ENCODE measurements around the gene ABCC8. TPM values are rescaled to one million over a fixed set of nuclear protein-coding genes. Genes with fewer than 3 reads are reported as not detected.

The ABCC8 gene
- total RNA-seq, 1 experiment from 2014 or later, result 7.3 TPM

DNA sequence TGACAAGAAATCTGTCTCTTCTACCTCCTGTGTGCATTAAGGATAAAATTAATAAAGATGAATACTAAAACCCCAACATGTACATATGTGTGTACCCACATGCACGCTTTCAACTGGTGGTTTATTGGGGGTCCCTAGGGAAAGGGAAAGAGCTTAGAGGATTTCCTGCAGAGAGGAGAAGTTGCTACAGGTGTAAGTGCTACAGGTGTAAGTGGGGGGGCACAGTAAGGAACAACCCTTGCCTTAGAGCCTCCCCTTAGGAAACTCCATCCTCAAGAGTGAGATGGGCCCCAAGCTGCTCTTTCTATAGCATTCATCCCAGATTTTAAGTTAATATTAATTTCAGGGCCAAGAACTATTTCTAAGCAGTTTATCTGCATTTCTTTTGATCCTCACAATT is 11.9 kb upstream of the ABCC8 start (continued):
- TF ChIP-seq ZSCAN18 (CRISPR knock-in tag; IDR thresholded peaks at IDR 0.05) (no peak), ATF2 (CRISPR knock-in tag; IDR thresholded peaks at IDR 0.05; ENCODE audit: borderline replicate concordance, low read depth) (no peak), NFE2L1 (CRISPR knock-in tag; IDR thresholded peaks at IDR 0.05) (no peak), GABPB1 (CRISPR knock-in tag; IDR thresholded peaks at IDR 0.05) (no peak)

DNA sequence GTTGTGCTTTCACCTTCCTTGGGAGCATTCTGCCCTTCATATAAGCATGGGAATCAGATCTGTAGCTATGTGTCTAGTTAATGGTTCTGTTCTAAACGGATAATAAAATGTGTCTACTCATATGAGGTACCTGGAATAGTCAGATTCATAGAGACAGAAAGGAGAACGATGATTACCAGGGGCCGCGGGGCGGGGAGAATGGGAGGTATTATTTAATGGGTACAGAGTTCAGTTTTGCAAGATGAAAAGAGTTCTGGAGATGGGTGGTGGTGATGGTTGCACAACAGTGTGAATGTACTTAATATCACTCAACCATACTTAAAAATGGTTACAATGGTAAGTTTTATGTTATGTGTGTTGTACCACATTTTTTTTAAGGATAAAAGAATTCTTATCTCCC is 10.0 kb upstream of the ABCC8 start:
- ChIA-PET CTCF (interaction anchor here (0.7 to 1.6 kb wide), 5 partner anchors 11 to 257 kb away, joined by 3 to 7 read pairs (median 4); no protein-coding TSS in a partner anchor), POLR2A (no interaction called here)
- TF ChIP-seq ZNF423 (CRISPR knock-in tag; IDR thresholded peaks at IDR 0.05) (no peak), ZNF232 (CRISPR knock-in tag; IDR thresholded peaks at IDR 0.05) (no peak), ZNF671 (CRISPR knock-in tag; IDR thresholded peaks at IDR 0.05) (no peak), MYBL2 (CRISPR knock-in tag; IDR thresholded peaks at IDR 0.05) (no peak), ZNF263 (CRISPR knock-in tag; IDR thresholded peaks at IDR 0.05; ENCODE audit: low read depth) (no peak), ZNF219 (CRISPR knock-in tag; IDR thresholded peaks at IDR 0.05; ENCODE audit: borderline replicate concordance) (no peak), GABPB1 (CRISPR knock-in tag; IDR thresholded peaks at IDR 0.05) (no peak), MXD4 (CRISPR knock-in tag; IDR thresholded peaks at IDR 0.05; ENCODE audit: borderline replicate concordance) (no peak), SP1 (CRISPR knock-in tag; conservative IDR thresholded peaks at IDR 0.05) (no peak), ZNF532 (CRISPR knock-in tag; IDR thresholded peaks at IDR 0.05; ENCODE audit: borderline replicate concordance) (no peak), JUN (CRISPR knock-in tag; IDR thresholded peaks at IDR 0.05) (no peak), GRHL2 (CRISPR knock-in tag; IDR thresholded peaks at IDR 0.05; ENCODE audit: insufficient replicate concordance, severe bottlenecking) (no peak), EMX1 (CRISPR knock-in tag; IDR thresholded peaks at IDR 0.05) (no peak)
- TF ChIP-seq, protein P1, sequence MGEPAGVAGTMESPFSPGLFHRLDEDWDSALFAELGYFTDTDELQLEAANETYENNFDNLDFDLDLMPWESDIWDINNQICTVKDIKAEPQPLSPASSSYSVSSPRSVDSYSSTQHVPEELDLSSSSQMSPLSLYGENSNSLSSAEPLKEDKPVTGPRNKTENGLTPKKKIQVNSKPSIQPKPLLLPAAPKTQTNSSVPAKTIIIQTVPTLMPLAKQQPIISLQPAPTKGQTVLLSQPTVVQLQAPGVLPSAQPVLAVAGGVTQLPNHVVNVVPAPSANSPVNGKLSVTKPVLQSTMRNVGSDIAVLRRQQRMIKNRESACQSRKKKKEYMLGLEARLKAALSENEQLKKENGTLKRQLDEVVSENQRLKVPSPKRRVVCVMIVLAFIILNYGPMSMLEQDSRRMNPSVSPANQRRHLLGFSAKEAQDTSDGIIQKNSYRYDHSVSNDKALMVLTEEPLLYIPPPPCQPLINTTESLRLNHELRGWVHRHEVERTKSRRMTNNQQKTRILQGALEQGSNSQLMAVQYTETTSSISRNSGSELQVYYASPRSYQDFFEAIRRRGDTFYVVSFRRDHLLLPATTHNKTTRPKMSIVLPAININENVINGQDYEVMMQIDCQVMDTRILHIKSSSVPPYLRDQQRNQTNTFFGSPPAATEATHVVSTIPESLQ (CRISPR knock-in tag; IDR thresholded peaks at IDR 0.05), result no peak
- TF ChIP-seq, protein P2, sequence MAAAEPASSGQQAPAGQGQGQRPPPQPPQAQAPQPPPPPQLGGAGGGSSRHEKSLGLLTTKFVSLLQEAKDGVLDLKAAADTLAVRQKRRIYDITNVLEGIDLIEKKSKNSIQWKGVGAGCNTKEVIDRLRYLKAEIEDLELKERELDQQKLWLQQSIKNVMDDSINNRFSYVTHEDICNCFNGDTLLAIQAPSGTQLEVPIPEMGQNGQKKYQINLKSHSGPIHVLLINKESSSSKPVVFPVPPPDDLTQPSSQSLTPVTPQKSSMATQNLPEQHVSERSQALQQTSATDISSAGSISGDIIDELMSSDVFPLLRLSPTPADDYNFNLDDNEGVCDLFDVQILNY (CRISPR knock-in tag; IDR thresholded peaks at IDR 0.05), result no peak
- TF ChIP-seq, protein P3, sequence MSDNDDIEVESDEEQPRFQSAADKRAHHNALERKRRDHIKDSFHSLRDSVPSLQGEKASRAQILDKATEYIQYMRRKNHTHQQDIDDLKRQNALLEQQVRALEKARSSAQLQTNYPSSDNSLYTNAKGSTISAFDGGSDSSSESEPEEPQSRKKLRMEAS (CRISPR knock-in tag; IDR thresholded peaks at IDR 0.05), result no peak
- ATAC-seq (no peak), DNase-seq (ENCODE audit: low spot score) (no peak)
- Mint-ChIP-seq H3K9me3 (peaks cover 9% of the 10 kb centered on the region), H3K36me3 (no peaks in the 10 kb centered on the region), H3K27me3 (ENCODE audit: low read depth) (no peaks in the 10 kb centered on the region; the same call in none of the 2 replicates), H3K4me3 (no peak overlapping the region), H3K27ac (no peak overlapping the region), H3K4me1 (no peaks in the 10 kb centered on the region)

Data from WTC11 (cell line).